MM.1S (cell line): Measurements from ENCODE around the gene PRR36.
A peak's percentile ranks its signal among the peaks of the same experiment; 100 is the strongest.

Experiments
- DNase-seq: peaks from one replicate; pipeline ENCODE4 v3.0.0-alpha.2; 2015
- H2AFZ ChIP-seq: fragments of 300-600 bp; sonication (generic); 2 replicates; pipeline ENCODE4 v1.6.0; 2016; ENCODE audit warnings: antibody characterized with exemption, low read length
- H3F3A ChIP-seq: fragments of 300-600 bp; sonication (generic); 2 replicates; pipeline ENCODE4 v1.6.1; 2016; ENCODE audit warnings: mild to moderate bottlenecking, antibody characterized with exemption, low read length, moderate library complexity, mixed read lengths; ENCODE audit not compliant: insufficient read depth
- H3K27ac ChIP-seq: fragments of 300-600 bp; sonication (generic); 2 replicates; pipeline ENCODE4 v1.5.1; 2016; ENCODE audit warnings: mild to moderate bottlenecking, low read length
- H3K27me3 ChIP-seq: fragments of 300-600 bp; sonication (generic); replicated peaks from 2 replicates; pipeline ENCODE4 v1.6.0; 2016; ENCODE audit warnings: low read length; ENCODE audit not compliant: insufficient read depth
- H3K36me3 ChIP-seq: fragments of 300-600 bp; sonication (generic); replicated peaks from 2 replicates; pipeline ENCODE4 v1.6.1; 2016; ENCODE audit warnings: mild to moderate bottlenecking, low read length, mixed read lengths; ENCODE audit not compliant: insufficient read depth
- H3K4me1 ChIP-seq: fragments of 300-600 bp; sonication (generic); 2 replicates; pipeline ENCODE4 v1.6.1; 2016; ENCODE audit warnings: low read length, mixed read lengths
- H3K4me2 ChIP-seq: fragments of 300-600 bp; sonication (generic); 2 replicates; pipeline ENCODE4 v1.6.0; 2016; ENCODE audit warnings: low read depth, low read length
- H3K4me3 ChIP-seq: fragments of 300-600 bp; sonication (generic); 2 replicates; pipeline ENCODE4 v1.5.1; 2016; ENCODE audit warnings: low read length, mixed read lengths
- H3K79me2 ChIP-seq: fragments of 300-600 bp; sonication (generic); 2 replicates; pipeline ENCODE4 v1.6.1; 2016; ENCODE audit warnings: mixed run types, low read length, mixed read lengths
- H3K9ac ChIP-seq: fragments of 300-600 bp; sonication (generic); 2 replicates; pipeline ENCODE4 v1.6.1; 2016; ENCODE audit warnings: low read length, mixed read lengths
- H3K9me2 ChIP-seq: fragments of 300-600 bp; sonication (generic); replicated peaks from 2 replicates; pipeline ENCODE4 v1.6.1; 2016; ENCODE audit warnings: mild to moderate bottlenecking, low read length, mixed read lengths; ENCODE audit not compliant: insufficient read depth
- H3K9me3 ChIP-seq: fragments of 300-600 bp; sonication (generic); replicated peaks from 2 replicates; pipeline ENCODE4 v1.6.1; 2016; ENCODE audit warnings: mild to moderate bottlenecking, low read length, mixed read lengths; ENCODE audit not compliant: insufficient read depth
- H4K20me1 ChIP-seq: fragments of 300-600 bp; sonication (generic); 2 replicates; pipeline ENCODE4 v1.6.1; 2016; ENCODE audit warnings: mild to moderate bottlenecking, low read length, moderate library complexity, mixed read lengths; ENCODE audit not compliant: insufficient read depth
- CTCF ChIP-seq: fragments of 300-600 bp; sonication (generic); IDR thresholded peaks from 2 replicates; pipeline ENCODE4 v1.5.1; 2016; ENCODE audit warnings: antibody characterized with exemption, low read length, mixed read lengths
- EZH2 ChIP-seq: fragments of 300-600 bp; sonication (generic); optimal IDR thresholded peaks from 2 replicates; pipeline ENCODE3; 2017; ENCODE audit warnings: low read depth, mild to moderate bottlenecking, antibody characterized with exemption, low read length, mixed read lengths
- EZH2phosphoT487 ChIP-seq: fragments of 300-600 bp; sonication (generic); IDR thresholded peaks from 2 replicates; pipeline ENCODE4 v1.6.1; 2018; ENCODE audit warnings: antibody characterized with exemption, low read length

The PRR36 gene

GRCh38 chr19:7830272-7830771 is 43.9 kb downstream of the PRR36 start:
- Histone ChIP-seq H3K4me2 (peak overlapping the region; percentile 43), H3K9me2 (no peaks in the 10 kb centered on the region), H3K27ac (no peak overlapping the region), H4K20me1 (no peaks in the 10 kb centered on the region), H3K9ac (peak overlapping the region; percentile 68), H3K4me3 (peak overlapping the region; percentile 77), H3F3A (no peaks in the 10 kb centered on the region), H3K27me3 (peaks cover 35% of the 10 kb centered on the region), H3K36me3 (no peaks in the 10 kb centered on the region), H3K79me2 (no peaks in the 10 kb centered on the region), H3K9me3 (no peaks in the 10 kb centered on the region), H2AFZ (no peak overlapping the region), H3K4me1 (no peaks in the 10 kb centered on the region)
- TF ChIP-seq CTCF = no peak
- DNase-seq = no peak

- peak within 1 kb of the TSS; percentile 36 for H2AFZ ChIP-seq
- TF ChIP-seq CTCF = no peak
- TF ChIP-seq EZH2 = no peak
- TF ChIP-seq EZH2phosphoT487 = no peak
- H3K9me3 ChIP-seq = no peaks in the 10 kb centered on the region
- H4K20me1 ChIP-seq = no peaks in the 10 kb centered on the region
- peak within 1 kb of the TSS; percentile 68 for H3K9ac ChIP-seq
- no peaks in the 10 kb centered on the region for H3K79me2 ChIP-seq
- H3K27me3 ChIP-seq = peaks cover 41% of the 10 kb centered on the region
- no peaks in the 10 kb centered on the region for H3F3A ChIP-seq
- no peaks in the 10 kb centered on the region for H3K36me3 ChIP-seq
- no peaks in the 10 kb centered on the region for H3K9me2 ChIP-seq
- peak within 1 kb of the TSS; percentile 78 for H3K4me2 ChIP-seq
- H3K27ac ChIP-seq = no peak within 1 kb of the TSS
- no peaks in the 10 kb centered on the region for H3K4me1 ChIP-seq
- peak within 1 kb of the TSS; percentile 77 for H3K4me3 ChIP-seq
- peak; percentile 100 for DNase-seq
These were observed 44.5 kb downstream of the PRR36 start, which contains the start of gene EVI5L for GRCh38 chr19:7829561-7830271. TSS of gene EVI5L (plus strand) at chr19:7830218. CDS start at chr19:7846543, 16,325 bp downstream.

- Histone ChIP-seq H2AFZ (peak overlapping the region; percentile 36), H3K79me2 (no peaks in the 10 kb centered on the region), H3K27ac (no peak overlapping the region), H3K4me2 (peak overlapping the region; percentile 78), H3K27me3 (peaks cover 45% of the 10 kb centered on the region), H3F3A (no peaks in the 10 kb centered on the region), H4K20me1 (no peaks in the 10 kb centered on the region), H3K4me3 (peak overlapping the region; percentile 49), H3K4me1 (no peaks in the 10 kb centered on the region), H3K9me2 (no peaks in the 10 kb centered on the region), H3K36me3 (no peaks in the 10 kb centered on the region), H3K9ac (no peak overlapping the region), H3K9me3 (no peaks in the 10 kb centered on the region)
- no peak for DNase-seq
- TF ChIP-seq EZH2phosphoT487 (no peak), EZH2 (no peak), CTCF (no peak)
These were observed 45.0 kb downstream of the PRR36 start for GRCh38 chr19:7829166-7829520.
